ENCODE data around the gene TCEANC2.
"Not testable (repeated sequence)": the region's sequence is repeated elsewhere in the genome, so short reads cannot be mapped to it uniquely, and the experiment has no call there.

Gene TCEANC2

DNA sequence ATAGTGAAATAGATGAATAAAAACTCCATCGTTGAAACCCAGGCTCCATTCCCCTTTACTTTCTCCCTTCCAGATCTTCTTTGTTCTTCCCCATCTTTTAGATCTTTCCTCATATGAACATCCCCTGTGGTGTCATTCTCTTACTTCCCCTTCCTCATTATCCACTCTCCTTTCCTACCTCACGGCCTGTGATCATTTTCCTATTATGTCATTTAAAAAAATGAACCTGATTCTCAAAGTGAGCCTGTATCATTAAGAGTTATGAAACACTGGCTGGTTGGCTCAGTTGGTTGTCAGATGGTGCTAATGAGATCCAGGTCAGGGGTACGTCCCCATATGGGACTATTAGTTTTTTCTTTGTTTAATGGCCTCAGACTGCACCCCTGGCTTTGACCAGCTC is 38.3 kb downstream of the TCEANC2 start:
- no peak for DNase-seq

DNA sequence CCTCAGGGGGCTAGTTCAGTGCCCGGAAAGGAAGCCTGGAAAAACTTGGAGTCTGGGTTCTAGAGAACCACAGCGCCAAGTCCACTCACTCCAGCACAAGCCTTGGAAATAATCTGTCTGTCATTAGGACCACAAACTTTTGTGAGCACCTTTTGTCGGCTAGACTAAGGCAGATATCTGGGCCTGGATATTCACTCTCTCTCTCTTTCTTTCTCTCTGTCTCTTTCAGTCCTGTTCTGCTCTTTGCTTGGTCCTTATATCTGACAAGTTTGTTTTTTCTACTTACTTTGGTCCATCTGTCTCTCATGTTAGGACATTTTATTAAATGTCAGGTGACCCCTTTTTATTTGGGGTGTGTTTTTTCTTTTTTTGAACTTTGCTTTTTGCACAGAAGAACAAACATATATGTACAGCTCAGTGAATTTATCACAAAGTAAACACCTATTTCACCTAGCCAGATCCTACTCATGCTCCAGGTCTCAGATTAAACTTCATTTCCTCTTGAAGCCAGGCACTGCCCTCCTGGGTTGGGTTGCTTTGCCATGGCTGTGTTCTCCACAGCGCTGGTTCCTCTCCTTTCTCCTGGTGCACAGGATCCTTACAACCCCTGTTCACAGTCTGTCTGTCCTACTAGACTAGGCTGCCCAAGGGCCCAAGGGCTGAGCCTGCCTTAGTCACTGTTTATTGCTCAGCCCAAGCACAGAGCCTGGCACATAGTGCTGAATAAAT is 40.8 kb downstream of the TCEANC2 start:
- DNase-seq, result no peak

DNA sequence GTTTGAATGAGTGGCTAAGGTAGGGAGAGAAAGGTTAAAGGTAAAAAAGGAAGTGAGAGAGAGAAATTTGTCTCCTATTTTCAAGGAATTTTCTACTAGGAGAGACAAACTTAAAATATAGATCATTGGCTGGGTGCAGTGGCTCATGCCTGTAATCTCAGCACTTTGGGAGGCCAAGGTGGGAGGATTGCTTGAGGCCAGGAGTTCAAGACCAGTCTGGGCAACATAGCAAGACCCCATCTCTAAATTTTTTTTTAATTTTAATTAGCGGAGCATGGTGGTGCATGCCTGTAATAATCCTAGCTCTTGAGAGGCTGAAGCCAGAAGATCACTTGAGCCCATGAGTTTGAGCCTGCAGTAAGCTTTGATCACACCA is 41.3 kb downstream of the TCEANC2 start:
- not testable (repeated sequence) for DNase-seq

DNA sequence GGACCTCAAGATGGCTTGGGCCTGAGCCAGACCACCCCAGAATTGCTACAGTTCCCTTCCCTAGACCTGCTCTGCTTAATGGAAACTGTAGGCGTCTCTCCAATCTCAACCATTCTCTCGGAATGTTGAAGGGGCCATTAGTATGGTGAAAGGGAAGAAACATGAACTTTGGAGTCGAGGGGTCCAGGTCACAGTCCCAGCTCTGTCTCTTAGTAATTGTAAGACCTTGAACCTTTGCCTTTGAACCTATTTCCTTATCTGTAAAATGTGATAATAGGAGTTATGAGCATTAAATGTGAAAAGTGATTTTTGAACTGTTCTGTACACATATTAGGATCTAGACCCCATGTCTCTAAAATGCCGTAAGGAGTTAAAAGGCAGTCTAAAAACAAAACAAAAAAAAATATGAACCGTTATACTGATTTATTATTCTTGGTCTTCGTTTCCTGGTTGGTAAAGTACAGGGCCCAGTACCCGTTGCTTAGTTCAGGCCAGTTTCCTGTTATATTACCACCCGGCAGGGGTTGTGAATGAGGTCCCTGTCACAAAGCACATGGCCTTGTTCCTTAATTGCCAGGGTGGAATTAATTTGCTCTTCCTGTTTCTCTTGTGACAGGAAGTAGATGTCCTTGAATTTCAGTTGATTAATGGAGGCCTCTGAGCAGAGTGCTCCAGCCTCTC is 42.3 kb downstream of the TCEANC2 start:
- DNase-seq, result no peak

DNA sequence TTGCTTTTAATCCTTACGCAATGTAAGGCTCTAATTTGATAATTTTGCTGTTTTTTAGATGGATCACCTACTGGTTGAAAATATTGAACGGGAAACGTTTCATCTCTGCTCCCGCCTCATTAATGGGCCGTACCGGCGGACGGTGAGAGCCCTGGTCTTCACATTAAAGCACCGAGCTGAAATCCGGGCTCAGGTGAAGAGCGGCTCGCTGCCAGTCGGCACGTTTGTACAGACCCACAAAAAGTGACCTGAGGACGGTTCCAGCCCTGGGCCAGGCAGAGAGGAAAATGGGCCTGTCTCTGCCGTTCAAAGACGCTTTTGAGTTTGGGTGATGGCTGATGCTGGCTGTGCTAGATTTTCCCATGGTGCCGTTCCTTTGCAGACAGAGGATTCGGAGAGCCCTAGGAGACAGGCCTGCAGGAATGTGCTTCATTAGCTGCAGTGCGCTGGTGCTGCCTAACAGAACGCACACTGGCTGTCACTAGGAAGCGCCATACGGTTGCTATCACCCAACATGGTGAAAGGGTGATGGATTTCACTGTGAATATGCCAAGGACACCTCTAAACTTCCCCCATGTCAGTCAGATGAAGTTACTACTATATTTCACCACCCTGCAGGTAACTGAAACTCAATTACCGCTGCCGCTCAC is 42.9 kb downstream of the TCEANC2 start:
- no peak for DNase-seq

DNA sequence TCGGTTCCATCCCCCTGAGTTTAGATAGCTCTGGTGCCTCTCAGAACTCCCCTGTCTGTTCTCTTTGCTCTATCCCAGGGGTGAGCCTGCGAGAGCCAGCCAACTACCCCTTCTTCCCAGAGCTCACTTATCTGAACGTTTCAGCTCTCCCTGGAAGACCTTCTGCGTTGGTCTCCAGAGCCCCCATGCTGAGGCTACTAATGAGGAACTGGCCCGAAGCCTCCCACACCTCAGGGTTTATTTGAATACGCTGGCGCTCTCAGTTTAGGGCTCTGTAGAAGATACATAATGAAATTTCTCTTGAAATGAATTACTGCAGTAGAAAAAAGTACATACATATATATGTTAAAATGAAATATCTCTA is 43.5 kb downstream of the TCEANC2 start:
- no peak for DNase-seq

DNA sequence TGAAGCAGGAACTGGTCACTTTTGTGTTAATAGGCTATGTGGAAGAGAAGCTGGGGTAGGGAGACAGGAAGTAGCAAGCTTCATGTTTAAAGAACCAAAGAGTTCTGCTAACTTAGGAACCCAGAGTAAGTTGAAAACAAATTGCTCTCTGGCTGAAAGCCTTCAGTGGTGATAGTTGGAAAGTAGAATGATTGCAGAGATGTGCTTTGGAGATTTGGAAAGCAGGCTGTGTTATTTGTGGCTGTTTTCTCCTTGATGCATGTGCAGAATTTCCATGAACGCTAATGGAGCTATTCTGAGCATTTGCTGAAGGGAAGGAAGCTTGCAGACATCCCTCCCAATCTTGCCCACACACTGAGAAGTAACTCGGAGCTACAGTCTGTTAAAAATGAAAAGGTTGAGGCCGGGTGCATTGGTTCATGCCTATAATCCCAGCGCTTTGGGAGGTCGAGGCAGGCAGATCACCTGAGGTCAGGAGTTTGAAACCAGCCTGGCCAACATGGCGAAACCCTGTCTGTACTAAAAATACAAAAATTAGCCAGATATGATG is 45.7 kb downstream of the TCEANC2 start:
- no peak for DNase-seq

DNA sequence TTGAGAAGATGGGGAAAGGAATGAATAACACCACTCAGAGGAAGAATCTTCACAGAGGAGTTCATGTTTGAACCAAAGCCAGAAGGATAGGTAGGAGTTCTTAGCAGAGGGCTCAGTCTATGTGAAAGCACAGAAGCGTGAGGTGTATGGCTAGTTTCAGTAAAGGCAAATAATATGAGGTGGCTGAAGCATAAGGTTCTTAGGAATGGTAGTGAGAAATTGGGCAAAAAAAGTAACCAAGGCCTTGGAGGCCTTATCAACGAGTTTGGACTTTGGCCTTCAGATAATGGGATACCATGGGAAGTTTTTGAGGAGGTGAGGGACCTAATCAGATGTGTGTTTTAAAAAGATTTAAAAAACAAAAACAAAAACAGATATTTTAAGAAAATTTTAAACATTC is 47.1 kb downstream of the TCEANC2 start:
- no peak for DNase-seq

DNA sequence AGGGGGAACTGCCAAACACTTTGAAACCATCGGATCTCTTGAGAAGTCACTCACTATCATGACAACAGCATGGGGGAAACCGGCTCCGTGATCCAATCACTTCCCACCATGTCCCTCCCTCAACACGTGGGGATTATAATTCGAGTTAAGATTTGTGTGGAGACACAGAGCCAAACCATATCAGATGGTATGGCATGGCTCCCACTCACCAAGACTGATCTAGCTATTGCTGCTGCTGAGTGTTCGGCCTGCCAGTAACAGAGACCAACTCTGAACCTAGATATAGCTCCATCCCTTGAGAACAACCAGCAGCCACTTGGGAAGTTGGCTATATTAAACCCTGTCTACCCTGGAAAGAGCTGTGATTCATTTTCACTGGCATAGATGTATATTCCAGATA is 50.0 kb downstream of the TCEANC2 start:
- no peak for DNase-seq

DNA sequence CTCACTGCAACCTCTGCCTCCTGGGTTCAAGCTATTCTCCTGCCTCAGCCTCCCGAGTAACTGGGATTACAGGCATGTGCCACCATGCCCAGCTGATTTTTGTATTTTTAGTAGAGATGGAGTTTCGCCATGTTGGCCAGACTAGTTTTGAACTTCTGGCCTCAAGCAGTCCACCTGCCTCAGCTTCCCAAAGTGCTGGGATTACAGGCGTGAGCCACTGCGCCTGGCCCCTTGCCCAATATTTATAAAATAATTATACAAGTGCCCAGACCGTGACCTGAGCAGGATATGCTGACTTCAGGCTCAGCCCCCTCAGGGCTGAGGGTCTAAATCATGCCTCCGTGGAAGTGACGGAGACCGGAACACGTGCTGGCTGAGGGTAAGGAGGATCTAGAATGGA is 51.2 kb downstream of the TCEANC2 start:
- not testable (repeated sequence) for DNase-seq

DNA sequence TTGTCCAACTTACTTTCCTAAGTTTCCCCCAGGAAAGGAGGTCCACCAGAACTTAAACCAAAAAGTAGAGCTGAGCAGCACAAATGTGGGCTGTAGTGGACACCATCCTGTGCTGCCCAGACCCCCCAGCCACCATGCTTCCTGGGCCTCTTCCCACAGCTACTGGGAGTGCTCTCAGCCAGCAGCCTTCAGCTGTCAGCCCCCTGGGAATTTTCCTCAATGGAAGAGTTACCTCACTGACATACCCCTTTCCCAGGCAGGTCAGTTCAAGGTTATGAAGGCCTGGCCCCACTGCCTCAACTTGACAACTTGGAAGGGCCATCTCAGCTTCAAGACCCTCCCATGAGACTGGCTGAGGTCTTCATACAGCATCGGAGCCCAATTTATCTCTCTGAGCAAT is 51.7 kb downstream of the TCEANC2 start:
- no peak for DNase-seq

DNA sequence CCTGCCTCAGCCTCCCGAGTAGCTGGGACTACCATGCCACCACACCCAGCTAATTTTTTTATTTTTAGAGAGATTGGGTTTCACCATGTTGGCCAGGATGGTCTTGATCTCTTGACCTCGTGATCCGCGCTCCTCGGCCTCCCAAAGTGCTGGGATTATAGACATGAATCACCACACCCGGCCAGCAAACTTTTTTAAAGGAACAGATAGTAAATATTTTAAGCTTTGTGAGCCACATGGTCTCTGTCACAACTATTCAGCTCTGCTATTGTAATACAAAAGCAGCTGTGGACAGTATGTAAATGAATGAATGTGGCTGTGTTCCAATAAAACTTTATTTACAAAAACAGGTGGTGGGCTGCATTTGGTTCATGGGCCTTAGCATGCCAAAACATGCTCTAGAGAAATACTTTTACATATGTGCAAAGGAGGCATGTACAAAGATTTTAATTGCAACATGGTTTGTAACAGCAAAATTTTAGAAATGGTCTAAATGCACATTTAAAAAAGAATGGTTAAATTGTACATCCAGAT is 52.4 kb downstream of the TCEANC2 start:
- DNase-seq, result no peak

DNA sequence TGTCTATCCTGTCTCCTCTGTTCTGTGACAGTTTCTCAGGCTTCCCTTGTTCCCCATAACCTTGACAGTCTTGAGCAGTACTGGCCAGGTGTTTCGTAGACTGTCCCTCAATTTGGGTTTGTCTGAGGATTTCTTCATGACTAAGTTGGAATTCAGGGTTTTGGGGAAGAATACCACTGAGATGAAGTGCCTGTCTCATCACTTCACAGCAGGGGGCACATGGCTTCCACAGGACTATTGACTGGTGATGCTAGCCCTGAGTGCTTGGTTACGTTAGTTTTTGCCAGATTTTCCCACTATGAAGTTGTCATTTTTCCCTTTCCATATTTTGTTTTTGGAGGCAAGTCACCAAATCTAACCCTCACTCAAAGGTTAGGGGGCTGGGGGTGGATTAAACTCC is 53.7 kb downstream of the TCEANC2 start:
- DNase-seq, result no peak

DNA sequence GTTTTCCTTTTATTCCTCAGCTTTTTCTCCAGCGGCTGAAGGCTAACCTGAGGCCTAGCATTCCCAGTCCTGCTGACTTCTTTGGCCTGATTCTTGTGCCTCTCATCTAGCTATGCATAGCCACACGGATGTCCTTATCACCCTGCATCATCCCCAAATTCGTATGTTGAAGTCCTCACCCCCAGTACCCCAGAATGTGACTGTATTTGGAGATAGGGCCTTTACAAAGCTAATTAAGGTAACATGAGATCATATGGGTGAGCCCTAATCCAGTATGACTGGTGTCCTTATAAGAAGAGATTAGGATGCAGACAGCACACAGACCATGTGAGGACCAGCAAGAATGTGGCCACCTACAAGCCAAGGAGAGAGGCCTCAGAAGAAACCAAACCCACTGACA is 54.7 kb downstream of the TCEANC2 start:
- DNase-seq, result no peak

DNA sequence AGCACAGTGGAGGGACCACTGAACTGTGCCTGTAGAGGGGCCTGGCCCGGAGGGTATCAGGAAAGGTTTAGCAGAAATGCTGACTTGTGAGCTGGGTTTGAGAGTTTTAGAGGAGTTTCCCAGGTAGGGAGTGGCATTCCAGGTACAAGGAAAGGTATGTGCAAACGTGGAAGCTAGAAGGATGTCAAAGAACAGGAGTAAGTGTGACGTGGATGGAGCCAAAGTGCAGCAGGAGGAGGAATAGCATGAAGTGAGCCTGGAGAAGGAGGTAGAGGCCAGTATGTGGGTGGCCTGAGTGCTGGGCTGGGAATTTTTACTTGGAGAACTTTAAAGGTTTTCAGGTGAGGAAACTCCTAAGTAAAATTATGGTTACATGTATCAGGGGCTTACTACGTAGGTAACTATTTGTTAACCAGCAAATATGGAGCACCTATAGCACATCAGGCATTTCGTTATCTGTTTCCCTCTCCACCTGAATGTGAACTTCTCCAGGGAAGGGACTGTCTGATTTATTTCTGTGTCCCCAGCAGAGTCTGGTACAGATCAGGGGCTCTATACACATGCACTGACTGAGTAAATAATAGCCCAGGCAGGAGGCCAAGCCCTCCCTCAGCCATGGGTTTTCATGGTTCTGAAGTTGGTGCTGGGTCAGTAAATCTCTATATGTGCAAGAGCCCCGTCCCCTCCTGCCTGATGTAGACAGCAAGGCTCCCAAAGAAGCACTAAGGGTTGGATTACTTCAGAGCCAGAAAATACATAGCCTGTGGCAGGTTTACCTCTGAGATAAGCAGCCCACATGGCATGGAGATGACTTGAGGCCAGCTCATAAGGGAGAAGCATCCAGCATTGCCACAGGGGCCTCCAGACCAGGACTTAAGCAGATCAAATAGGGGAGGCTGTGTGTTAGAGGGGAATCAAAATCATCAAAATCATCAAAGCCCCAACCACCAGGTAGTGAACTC is 56.0 kb downstream of the TCEANC2 start:
- DNase-seq, result no peak

DNA sequence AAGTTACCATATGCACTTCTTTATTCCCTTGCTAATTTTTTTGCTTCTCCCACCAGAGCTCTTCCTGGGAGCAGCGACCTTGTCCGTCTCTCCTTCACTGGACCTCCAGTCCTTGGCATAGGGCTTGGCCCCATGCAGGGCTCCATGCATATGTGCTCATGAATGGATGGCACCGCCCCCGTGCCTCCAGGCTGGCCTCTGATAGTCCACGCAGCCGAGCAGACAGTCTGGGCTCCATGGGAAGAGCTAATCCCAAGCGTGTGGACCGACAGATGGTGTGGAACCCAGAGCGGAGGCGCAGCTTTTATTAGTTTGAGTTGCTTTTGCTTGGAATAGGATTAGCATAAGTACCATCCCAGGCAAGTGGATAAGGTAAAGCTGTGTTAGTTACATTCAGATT is 57.6 kb downstream of the TCEANC2 start:
- no peak for DNase-seq

DNA sequence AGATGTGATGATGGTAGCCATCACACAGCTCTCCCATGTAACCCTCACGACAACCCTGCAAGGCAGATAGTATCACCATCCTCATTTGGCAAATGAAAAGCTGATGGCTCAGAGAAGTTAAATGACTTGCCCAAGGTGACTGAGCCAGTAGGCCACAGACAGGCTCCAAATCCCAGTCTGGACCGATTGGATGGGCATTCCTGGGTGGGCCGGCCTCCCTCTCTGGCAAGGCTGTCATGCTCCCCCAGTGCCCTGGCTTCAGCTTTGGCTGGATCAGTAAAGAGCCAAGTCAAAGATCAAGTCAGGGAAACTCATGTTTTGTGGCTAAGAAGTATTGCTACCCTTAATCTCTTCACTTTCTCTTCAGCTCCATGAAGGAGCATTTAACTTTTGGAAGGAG is 58.2 kb downstream of the TCEANC2 start:
- no peak for DNase-seq

DNA sequence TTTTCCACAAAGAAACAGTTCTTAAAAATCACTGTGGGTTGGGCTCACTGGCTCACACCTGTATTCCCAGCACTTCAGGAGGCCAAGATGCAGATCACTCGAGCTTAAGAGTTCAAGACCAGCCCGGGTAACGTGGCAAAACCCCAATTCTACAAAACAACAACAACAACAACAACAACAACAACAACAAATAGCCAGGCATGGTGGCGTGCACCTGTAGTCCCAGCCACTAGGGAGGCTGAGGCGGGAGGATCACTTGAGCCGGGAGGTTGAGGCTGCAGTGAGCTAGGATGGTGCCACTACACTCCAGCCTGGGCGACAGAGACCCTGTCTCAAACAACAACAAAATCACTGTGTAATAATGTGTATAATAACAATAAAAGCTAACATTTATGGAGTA is 58.6 kb downstream of the TCEANC2 start:
- no peak for DNase-seq

DNA sequence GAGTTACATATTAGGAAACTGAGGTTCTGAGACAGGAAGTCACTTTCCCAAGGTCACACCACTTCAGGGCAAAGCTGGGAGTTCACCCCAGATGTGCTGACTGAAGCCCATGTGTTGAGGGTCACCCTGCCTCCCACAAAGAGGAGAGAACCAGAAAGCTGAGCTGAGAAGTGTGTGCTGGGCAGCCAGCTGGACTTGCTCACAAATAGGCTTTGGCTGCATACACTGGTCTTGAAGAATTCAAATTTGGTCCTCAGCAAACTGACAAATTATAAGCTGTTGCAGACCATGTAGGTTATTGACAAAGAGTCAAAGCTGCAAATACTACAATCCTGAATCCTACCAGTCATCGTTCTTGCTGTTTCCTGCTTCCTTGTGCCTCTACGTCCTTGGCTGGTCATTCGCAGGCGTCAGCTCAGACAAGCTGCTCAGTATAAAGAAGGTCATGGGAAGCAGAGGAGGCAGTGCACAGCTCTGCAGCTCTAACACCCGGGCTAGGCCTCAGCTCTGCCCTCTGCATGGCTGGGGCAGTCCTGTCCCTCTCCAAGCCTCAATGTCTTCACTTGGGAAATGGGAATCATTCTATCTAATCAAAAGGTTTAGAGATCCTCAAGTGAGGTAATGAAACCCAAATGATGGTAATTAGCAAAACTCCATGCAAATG is 59.4 kb downstream of the TCEANC2 start:
- no peak for DNase-seq

DNA sequence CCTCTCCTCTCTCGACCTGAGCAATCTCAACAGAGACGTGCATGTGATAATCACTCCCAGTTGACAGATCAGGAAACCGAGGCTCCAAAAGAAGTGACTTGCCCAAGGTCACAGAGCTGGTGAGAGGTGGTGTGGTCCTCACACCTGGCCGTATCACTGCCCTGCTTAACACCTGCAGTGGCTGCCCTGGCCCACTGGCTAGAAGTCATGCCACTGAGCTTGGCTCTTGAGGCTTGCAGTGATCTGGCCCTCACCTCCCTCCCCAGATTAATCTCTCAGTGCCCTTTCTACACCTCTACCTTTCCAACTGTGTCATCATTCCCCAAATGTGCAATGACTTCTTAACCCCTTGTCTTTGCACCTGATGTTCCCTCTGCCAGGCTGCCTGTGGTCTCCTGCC is 60.6 kb downstream of the TCEANC2 start:
- DNase-seq, result no peak

DNA sequence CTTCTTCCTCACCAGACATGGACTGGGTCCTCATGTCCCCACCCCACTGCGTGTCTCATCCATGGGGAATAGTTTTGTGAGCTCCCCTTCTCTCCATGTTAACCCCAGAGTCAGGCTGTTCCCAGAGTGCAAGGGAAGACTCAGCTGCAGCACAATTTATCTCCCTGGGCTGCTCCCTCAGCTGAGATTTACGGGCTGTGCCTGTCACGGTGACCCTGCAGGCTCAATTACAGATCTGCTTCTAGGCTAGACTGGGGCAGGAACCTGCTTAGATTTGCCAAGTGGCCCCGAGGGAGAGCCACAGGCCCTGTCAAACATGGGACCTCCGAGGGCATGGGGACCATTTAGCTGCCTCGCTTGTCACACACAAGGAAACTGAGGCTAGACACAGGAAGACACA is 61.5 kb downstream of the TCEANC2 start:
- no peak for DNase-seq

DNA sequence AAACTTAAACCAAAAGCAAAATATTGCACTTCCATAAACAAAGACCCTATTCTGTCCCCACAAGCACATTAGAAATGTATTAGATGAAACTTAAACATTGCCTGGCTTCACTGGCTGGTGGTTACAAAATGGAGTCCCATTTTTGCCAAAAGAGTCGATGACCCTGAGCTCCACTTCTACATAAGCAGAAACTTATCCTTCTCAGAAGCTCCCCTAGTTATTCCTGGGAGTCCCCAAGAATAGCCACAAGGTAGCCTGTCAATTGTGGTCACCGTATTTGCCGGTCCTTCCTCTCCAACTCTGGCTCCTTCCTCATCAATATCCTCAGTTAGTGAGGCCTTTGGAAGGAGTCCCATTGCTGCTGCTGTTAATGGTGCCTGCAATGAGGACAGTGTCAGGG is 62.1 kb downstream of the TCEANC2 start:
- no peak for DNase-seq

Measured in activated effector memory CD4-positive, alpha-beta T cell treated with Interleukin-2 at 50 U/mL for 16 hours (primary cell).